Spleen (tissue), 7 donors: ENCODE data around the gene CCDC80.

Experiments
- POLR2A ChIP-seq, 3 donors: fragments of 450-650 bp; IDR thresholded peaks; one replicate each; pipeline ENCODE4 v1.5.1; 2017; ENCODE audit warnings: antibody characterized with exemption in 3 of 3, mild to moderate bottlenecking in 1 of 3
- TF ChIP-seq, protein P1 (sequence below), 11 experiments: fragments of 200-600 bp in 7 of 11; fragments of 450-650 bp in 4 of 11; sonication (generic) in 4 of 11; IDR thresholded peaks in 8 of 11; conservative IDR thresholded peaks in 3 of 11; 1 replicate in 7 of 11; 2 replicates in 4 of 11; pipeline versions ENCODE4 v1.4.0 to v1.8.0; 2016 to 2021; ENCODE audit warnings: antibody characterized with exemption in 11 of 11, inconsistent platforms in 4 of 11, mild to moderate bottlenecking in 1 of 11
- donor health status: DM: no; HTN: no; CAD: no; lungs with moderate emphysema.
- donor health status: DM: no; HTN: no; CAD: no.
- donor health status: DM: no; HTN: no; CAD: no.

GRCh38 chr3:112569265-112569664 is 71.7 kb downstream of the CCDC80 start:
- TF ChIP-seq, protein P1, sequence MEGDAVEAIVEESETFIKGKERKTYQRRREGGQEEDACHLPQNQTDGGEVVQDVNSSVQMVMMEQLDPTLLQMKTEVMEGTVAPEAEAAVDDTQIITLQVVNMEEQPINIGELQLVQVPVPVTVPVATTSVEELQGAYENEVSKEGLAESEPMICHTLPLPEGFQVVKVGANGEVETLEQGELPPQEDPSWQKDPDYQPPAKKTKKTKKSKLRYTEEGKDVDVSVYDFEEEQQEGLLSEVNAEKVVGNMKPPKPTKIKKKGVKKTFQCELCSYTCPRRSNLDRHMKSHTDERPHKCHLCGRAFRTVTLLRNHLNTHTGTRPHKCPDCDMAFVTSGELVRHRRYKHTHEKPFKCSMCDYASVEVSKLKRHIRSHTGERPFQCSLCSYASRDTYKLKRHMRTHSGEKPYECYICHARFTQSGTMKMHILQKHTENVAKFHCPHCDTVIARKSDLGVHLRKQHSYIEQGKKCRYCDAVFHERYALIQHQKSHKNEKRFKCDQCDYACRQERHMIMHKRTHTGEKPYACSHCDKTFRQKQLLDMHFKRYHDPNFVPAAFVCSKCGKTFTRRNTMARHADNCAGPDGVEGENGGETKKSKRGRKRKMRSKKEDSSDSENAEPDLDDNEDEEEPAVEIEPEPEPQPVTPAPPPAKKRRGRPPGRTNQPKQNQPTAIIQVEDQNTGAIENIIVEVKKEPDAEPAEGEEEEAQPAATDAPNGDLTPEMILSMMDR (IDR thresholded peaks at IDR 0.05 in 8 of 11, conservative IDR thresholded peaks at IDR 0.05 in 3 of 11), result no peak
- no peak for TF ChIP-seq POLR2A (IDR thresholded peaks at IDR 0.05)
